HG02588 (cell line): ENCODE results near the gene GRM7.
A peak's percentile ranks its signal among the peaks of the same experiment; 100 is the strongest.

Experiments
- ATAC-seq: cut with Tn5 transposase; IDR thresholded peaks from one replicate; pipeline ENCODE4 v1.9.1; 2021; ENCODE audit warnings: mild to moderate bottlenecking, moderate library complexity; ENCODE audit not compliant: unreplicated experiment

GRM7 gene

GRCh38 chr3:7385635-7386034, 524.7 kb downstream of the GRM7 start:
- ATAC-seq: no peak

DNA sequence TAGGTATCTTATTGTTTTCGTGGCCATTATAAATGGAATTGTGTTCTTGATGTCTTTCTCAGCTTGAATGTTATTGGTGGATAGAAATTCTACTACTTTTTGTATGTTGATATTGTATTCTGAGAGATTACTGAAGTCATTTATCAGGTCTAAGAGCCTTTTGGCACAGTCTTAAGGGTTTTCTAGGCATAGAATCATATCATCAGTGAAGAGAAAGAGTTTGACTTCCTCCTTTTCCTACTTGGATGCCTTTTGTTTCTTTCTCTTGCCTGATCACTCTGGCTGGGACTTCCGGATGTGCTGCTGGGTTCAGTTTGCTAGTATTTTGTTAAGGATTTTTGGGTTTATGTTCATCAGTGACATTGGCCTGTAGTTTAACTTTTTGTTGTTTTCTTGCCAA, 527.1 kb downstream of the GRM7 start:
- no peak for ATAC-seq

- ATAC-seq: no peak
Observed at GRCh38 chr3:7392206-7392605, 531.3 kb downstream of the GRM7 start.

GRCh38 chr3:7393944-7394605, 533.2 kb downstream of the GRM7 start:
- peak; percentile 69 for ATAC-seq

DNA sequence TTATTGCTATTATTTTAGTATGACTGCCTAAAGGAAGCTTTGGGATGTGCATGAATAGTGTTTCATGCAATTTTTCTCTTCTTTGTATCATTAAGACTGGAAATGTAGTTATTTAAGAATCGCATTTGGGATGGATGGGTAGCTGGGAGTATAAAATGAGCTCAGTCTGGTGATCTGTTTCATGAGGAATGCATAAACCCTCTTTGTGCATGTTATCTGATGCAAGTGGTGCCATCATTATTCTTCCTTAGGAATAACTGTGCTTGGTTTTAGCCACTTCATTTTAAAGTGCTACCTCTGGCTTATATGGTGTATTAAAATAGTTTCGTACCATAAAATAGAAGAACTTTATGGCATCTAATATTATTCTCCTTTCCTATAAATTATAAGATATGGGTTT, 535.6 kb downstream of the GRM7 start:
- no peak for ATAC-seq

- ATAC-seq: no peak
Observed at GRCh38 chr3:7397097-7397496, 536.2 kb downstream of the GRM7 start.

DNA sequence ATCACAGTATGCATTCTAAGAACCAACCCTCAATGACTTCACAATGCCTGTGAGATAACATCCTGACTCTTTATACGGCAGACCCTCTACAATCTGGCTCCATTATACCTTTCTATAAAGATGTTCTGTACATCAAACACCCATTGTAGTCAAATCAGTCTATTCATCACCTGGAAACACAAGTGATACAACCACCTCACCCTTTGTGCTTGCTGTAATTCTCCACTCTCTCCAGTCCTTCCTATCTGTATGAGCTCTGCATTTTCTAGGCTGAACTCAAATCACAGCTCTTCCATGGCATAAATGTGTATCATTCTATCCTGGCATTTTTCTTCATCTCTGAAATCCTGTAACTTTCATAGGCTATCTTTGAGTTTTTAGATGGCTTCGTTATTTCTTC, 539.4 kb downstream of the GRM7 start:
- ATAC-seq: no peak

GRCh38 chr3:7401418-7401817, 540.5 kb downstream of the GRM7 start:
- no peak for ATAC-seq

DNA sequence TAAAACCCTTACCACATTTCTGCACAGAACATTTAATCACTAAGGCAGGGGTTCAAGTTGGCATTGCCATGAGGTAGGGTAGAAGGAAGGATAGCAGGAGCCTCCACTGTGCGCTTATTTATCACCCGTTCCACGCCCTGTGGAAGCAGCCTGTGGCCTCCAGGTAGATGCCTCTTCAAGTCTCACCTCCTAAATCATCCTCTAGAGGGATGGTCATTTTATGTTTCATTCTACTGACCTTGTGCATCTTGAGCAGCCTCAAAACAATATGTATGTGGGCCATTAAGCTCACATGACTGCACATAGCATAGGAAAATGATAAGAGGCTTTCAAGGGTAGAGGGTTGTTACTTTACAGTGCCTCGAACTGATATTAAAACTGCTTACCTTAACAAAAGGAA, 546.2 kb downstream of the GRM7 start:
- no peak for ATAC-seq

- ATAC-seq: no peak
Observed at GRCh38 chr3:7410782-7411181, 549.9 kb downstream of the GRM7 start.

DNA sequence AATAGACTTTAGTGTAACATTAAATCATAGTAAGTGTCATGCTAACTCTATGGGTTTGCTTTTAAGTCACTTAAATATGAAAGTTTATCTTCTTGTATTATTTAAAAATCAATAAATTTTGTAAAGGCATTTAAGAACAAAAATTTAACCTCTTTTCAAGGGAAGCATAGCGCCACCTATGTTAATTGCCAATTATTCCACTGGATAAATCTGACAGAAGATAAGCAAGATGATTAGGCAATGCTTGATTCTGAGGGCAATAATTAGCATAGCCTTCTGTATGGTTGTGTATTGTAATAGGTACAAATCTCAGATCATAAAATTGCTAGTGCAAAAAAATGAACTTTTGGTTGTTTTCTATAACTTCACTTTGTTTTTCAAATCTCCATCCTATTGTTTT, 560.1 kb downstream of the GRM7 start:
- no peak for ATAC-seq

DNA sequence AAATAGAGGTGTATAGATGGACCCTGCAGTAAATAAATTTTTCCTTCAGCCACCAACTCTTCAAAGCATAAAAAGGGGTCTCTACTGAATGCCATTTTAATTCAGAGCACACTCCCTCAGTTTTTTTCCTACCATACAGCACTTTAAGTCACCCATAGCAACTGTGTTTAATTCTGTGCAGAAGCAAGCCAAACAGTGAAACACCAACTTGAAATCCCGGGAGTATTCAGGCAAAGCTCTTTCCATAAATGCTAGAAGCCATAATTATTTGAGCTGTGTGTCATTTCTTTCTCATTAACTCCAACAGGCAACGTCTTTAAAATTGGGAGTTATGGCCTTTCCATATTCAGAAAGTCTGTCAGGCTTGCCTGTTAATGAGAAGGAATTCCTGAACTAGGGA, 562.1 kb downstream of the GRM7 start:
- no peak for ATAC-seq

GRCh38 chr3:7423995-7424394, 563.1 kb downstream of the GRM7 start:
- no peak for ATAC-seq

DNA sequence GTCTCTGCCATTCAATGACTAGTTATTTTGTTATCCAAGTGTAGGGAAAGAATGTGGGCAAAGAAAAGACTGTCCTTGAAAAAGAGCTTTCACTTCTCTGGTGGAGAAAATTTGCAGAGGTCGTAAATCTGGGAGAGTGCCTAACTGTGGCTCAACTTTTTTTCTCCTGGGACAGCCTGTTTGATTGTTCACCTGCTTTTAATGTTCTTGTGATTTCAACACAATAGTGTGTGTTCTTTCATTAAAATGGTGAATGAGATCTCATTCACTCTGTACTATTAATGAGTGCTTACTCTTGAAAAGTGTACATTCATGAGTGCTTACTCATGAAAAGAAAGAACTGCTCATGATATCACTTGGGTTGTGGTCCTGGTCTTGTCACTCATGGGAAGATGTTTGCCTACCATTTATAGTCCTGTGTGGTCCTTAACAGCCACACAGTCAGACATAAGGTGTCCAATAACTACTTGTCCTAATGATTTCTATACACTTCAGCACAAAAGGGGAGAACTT, 567.3 kb downstream of the GRM7 start:
- no peak for ATAC-seq

GRCh38 chr3:7432610-7433009, 571.7 kb downstream of the GRM7 start:
- ATAC-seq: no peak

- ATAC-seq: no peak
Observed at GRCh38 chr3:7433073-7433472, 572.2 kb downstream of the GRM7 start.

DNA sequence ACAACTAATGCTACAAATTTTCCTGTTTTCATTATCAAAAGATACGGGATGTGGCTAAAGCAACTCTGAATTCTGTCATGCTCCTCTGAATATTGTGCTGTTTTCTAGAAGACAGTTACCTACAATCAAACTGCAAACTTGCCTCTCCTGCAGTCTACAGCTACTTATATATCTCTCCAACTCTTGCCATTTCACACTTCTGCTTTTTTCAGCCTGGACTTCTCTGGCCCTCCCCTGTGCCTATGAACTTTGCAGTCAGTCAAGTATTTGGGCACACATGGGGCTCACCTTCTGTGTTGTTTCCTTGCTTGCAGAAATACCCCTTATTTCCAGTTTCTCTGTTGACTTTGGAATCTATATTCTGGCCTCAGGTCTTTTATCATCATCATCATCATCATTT, 575.6 kb downstream of the GRM7 start:
- no peak for ATAC-seq

- ATAC-seq: no peak
Observed at GRCh38 chr3:7437231-7437630, 576.3 kb downstream of the GRM7 start.

GRCh38 chr3:7439101-7439680, 578.3 kb downstream of the GRM7 start:
- no peak for ATAC-seq

DNA sequence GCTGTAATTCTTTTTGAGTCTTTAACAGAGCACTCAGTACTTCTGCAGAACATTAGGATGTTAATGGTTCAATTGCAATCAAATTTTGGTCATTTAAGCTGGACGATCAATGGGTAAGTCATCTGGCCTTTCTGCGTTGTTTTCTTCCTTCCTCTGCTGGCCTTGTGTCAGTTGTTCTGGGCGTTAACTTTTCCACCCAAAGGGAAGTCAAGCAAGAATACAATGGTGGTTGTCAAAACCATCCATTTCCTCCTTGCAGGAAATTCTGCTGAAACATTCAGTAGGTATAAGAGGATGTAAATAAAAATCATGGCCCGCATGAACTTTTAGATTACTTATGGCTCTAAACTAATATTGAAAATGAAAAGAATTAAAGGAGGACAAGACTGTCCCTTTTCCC, 584.0 kb downstream of the GRM7 start:
- ATAC-seq: no peak

DNA sequence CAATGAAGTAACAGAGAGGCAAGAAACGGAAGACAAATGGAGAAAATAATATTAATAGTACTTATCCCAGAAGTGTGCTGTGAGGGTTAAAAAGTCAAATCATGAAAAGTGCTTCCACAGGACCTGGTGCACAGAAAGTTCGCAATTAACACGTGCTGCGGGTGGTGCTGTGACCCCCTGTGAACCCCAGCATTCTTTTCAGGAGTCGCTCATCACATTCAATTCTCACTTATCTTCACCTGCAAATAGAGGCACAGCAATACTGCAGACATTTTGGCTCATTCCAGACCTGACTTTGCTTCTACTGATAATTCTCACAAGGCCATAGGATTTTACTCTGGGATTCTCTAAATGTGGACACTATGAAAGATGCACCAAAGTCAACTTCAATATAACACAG, 584.4 kb downstream of the GRM7 start:
- no peak for ATAC-seq

- ATAC-seq: peak; percentile 97
Observed at GRCh38 chr3:7447197-7447769, 586.4 kb downstream of the GRM7 start.

DNA sequence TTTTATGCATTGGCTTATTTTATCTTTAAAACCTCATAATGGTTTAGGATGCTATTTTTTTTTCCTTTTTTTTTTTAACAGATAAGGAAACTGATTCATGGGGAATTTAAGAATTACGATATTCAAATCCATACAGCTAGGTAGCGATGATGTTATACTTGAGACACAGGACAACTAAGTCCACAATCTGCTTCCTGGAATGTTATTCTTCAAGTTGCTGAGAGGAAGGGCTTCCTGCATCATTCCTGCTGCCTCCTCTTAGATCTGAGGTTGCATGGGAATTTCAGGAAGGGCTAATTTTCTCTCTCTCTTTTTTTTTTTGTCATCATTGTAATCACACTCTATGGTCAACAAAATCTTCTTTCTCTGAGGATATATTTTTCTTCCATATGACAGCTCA, 595.5 kb downstream of the GRM7 start:
- no peak for ATAC-seq
